ENCODE data around the gene IMMP2L.

GRCh38 chr7:110621289-110621688 lies 941.0 kb downstream of the IMMP2L start:
- TF ChIP-seq CTCF (IDR thresholded peaks at IDR 0.05 in 4 of 5, conservative IDR thresholded peaks at IDR 0.05 in 1 of 5) (no peak), POLR2A (IDR thresholded peaks at IDR 0.05) (no peak)

Measured in gastrocnemius medialis (tissue), 4 donors.